Suprapubic skin (tissue), 4 donors: ENCODE measurements around the gene NDUFA3. TPM values are rescaled to one million over a fixed set of nuclear protein-coding genes. Genes with fewer than 3 reads are reported as not detected.

Source experiments
- DNase-seq, 2 donors: peaks; one replicate each; pipeline ENCODE4 v3.0.0-alpha.2; 2019; ENCODE audit warnings: low spot score in 2 of 2
- H3K27ac ChIP-seq: fragments of 200-600 bp; sonication (generic); one replicate; pipeline ENCODE4 v1.5.1; 2019
- H3K27me3 ChIP-seq: fragments of 200-600 bp; sonication (generic); one replicate; pipeline ENCODE4 v1.5.1; 2019
- H3K36me3 ChIP-seq: fragments of 200-600 bp; sonication (generic); one replicate; pipeline ENCODE4 v1.5.1; 2019
- H3K4me1 ChIP-seq: fragments of 200-600 bp; sonication (generic); one replicate; pipeline ENCODE4 v1.5.1; 2019
- H3K4me3 ChIP-seq: fragments of 200-600 bp; sonication (generic); one replicate; pipeline ENCODE4 v1.5.1; 2019; ENCODE audit warnings: mild to moderate bottlenecking
- H3K9me3 ChIP-seq: fragments of 200-600 bp; sonication (generic); one replicate; pipeline ENCODE4 v1.5.1; 2019
- EP300 ChIP-seq: sonication (generic); formaldehyde crosslinking; IDR thresholded peaks from one replicate; pipeline ENCODE4 v1.6.1; 2017; ENCODE audit warnings: antibody characterized with exemption
- POLR2A ChIP-seq, 2 donors: fragments of 450-650 bp; IDR thresholded peaks; one replicate each; pipeline ENCODE4 v1.6.1; 2017; ENCODE audit warnings: antibody characterized with exemption in 2 of 2, mild to moderate bottlenecking in 2 of 2, moderate library complexity in 2 of 2
- POLR2AphosphoS5 ChIP-seq, 3 donors: sonication (generic); formaldehyde crosslinking; IDR thresholded peaks; one replicate each; pipeline ENCODE4 v1.6.1; 2017; ENCODE audit warnings: antibody characterized with exemption in 3 of 3
- WGBS: methylation state at CpG from one replicate; pipeline ENCODE4 v1.1.5; 2018; 5-methylcytosine and 5-hydroxymethylcytosine counted together
- total RNA-seq, 4 donors: library from RNA; depleted of rRNA; stranded (reverse); fragments of >200 nt; gene quantifications; one replicate each; pipeline ENCODE4 v1.1.0, GENCODE V29; 2016
- TF ChIP-seq, protein P1 (sequence below), 2 donors: fragments of 200-600 bp in 1 of 2; fragments of 450-650 bp in 1 of 2; sonication (generic) in 1 of 2; IDR thresholded peaks; one replicate each; pipeline ENCODE4 v1.5.1; 2016 to 2019; ENCODE audit warnings: antibody characterized with exemption in 2 of 2, mild to moderate bottlenecking in 1 of 2, moderate library complexity in 1 of 2

The NDUFA3 gene
- total RNA-seq, 4 donors from 2014 or later = 23.1 to 71.9 (median 46.4) TPM

DNA sequence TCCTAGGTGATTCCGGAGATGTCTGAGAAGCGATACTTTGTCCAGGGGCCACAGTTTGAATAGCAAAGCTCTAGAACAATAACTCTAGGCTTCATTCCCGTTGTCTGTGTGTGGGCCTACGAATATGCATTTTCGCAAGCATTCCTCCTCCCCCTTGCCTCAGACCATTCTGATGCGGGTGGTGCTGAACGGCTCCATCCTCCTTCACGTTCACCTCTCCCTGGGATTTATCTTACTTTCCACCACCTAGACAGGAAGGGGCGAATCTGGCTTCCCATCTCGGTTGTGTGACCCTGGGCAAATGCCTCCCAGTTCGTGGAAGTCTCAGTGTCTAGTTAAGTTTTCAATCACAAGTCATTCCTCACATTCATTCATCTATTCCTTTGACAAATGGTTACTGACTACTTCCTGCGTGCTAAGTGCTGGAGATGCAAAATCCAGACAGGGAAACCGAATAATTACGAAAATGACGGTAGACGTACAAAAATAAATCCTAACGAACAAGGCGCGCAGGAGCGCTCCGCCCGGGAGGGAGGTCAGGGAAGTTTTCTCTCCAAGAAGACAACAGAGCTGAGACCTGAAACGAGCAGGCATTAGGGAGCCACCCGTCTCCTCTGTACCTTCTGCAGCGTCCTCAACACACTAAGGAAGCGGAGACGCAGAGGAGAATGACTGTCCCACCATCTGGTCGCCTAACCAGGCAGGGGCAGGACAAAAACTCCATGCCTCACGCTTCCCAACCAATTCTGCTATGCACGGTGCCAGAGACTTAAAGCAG is 33.6 kb downstream of the NDUFA3 start:
- peak in 1 of 2 donors; percentile 67 for DNase-seq
- Histone ChIP-seq H3K27ac (peak overlapping the region; percentile 58), H3K36me3 (peaks cover 17% of the 10 kb centered on the region), H3K4me3 (peak overlapping the region; percentile 53), H3K4me1 (peaks cover 51% of the 10 kb centered on the region), H3K27me3 (no peaks in the 10 kb centered on the region), H3K9me3 (no peaks in the 10 kb centered on the region)
- 3% methylated on average over 30 of the region's 30 CpGs for WGBS
- TF ChIP-seq EP300 (no peak), POLR2A (IDR thresholded peaks at IDR 0.05) (no peak), POLR2AphosphoS5 (IDR thresholded peaks at IDR 0.05) (no peak)
- TF ChIP-seq, protein P1, sequence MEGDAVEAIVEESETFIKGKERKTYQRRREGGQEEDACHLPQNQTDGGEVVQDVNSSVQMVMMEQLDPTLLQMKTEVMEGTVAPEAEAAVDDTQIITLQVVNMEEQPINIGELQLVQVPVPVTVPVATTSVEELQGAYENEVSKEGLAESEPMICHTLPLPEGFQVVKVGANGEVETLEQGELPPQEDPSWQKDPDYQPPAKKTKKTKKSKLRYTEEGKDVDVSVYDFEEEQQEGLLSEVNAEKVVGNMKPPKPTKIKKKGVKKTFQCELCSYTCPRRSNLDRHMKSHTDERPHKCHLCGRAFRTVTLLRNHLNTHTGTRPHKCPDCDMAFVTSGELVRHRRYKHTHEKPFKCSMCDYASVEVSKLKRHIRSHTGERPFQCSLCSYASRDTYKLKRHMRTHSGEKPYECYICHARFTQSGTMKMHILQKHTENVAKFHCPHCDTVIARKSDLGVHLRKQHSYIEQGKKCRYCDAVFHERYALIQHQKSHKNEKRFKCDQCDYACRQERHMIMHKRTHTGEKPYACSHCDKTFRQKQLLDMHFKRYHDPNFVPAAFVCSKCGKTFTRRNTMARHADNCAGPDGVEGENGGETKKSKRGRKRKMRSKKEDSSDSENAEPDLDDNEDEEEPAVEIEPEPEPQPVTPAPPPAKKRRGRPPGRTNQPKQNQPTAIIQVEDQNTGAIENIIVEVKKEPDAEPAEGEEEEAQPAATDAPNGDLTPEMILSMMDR (IDR thresholded peaks at IDR 0.05) = no peak

DNA sequence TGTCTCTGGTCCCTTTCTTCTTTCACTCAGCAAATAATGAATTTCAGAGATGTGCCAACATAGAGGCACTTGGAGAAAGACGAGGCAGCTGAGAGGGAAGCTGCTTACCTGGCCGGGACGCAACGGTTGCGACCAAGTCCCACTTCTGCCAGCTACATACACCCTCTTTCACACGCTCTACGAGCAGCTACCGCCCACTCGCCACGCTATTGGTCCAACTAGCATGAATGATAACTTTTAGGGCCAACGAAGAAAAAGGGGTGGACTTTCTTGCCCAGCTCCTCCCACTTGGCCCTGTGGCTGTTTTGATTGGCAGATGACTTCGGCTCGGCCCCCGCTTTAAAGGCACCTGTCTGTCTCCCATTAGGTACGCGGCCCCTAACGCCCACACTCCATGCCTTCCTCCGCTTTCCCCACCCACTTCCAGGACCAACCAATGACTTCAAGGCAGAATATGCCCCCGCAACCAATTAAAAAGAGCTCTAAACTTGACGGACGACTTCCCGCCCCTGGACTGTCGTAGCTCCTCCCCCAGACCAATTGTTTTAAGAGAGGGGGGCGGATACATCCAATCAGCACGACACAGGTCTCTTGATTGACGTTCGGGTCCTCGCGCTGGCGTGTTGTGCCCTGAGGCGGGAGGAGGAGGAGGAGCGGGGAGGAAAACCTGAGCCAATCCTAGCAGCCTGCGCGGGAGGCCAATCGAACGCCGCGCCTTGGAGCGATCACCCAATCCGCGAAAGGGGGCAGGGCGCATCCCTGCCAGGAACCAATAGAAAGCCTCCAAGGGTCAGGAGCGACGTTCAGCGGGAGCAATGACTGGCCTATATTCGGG is 34.4 kb downstream of the NDUFA3 start:
- Histone ChIP-seq H3K4me1 (peaks cover 51% of the 10 kb centered on the region), H3K4me3 (peak overlapping the region; percentile 100), H3K27ac (peak overlapping the region; percentile 98), H3K27me3 (no peaks in the 10 kb centered on the region), H3K36me3 (peaks cover 12% of the 10 kb centered on the region), H3K9me3 (no peaks in the 10 kb centered on the region)
- WGBS = under 1% methylated on average over 45 of the region's 46 CpGs
- TF ChIP-seq POLR2AphosphoS5 (IDR thresholded peaks at IDR 0.05) (peak in 1 of 3 donors; percentile 56), EP300 (no peak)
- DNase-seq = peak; percentile 100

DNA sequence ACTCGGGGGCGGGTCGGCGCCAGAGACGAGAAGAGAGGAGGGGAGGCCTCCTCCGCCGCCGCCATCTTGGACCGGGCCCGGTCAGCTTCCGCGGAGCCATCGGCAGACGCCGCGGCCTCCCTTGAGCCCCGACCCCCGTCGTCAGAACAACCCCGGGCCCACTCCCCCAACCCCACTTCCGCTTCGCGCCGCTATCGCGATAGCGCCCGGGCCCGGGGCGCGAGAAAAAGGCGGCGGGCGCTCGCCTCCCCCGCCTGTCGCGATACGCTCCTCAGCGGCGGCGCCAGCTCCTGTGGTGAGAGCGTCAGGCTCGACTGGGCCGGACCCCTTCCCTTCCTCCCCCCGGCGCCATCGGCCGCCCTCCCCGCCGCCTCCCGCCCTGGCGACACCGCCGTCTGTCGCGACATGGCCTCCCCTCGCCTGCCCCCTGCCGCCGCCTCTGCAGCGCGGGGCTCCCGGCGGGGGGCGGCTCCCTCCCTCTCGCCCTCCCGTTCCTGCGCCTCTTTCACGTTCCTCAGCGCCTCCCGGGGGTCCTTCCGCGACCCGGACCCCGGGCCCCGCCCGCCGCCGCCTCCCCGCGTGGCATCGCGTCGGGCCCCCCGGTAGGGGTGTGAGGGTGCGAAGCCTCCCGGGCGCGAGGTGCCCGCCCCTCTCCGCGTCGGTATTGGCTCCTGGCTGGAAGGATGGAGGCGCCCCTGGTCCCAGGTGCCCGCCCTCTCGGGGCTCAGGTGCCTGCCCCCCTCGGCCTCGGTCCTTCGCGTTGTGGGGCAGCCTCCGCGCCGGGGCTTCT is 35.2 kb downstream of the NDUFA3 start, which contains the start of gene CNOT3:
TSS of gene CNOT3 (plus strand) at position 64 of the 790 bp plus-strand sequence. CDS start 5,217 bp downstream, outside the sequence.
- Histone ChIP-seq H3K27ac (peak within 1 kb of the TSS; percentile 98), H3K9me3 (no peaks in the 10 kb centered on the region), H3K4me3 (peak within 1 kb of the TSS; percentile 100), H3K27me3 (no peaks in the 10 kb centered on the region), H3K4me1 (peaks cover 51% of the 10 kb centered on the region), H3K36me3 (peaks cover 19% of the 10 kb centered on the region)
- no peak for DNase-seq
- WGBS = 0% methylated on average over 2 of the region's 103 CpGs
- peak in 1 of 3 donors; percentile 66 for TF ChIP-seq POLR2AphosphoS5 (IDR thresholded peaks at IDR 0.05)
- TF ChIP-seq POLR2A (IDR thresholded peaks at IDR 0.05) = peak in 1 of 2 donors; percentile 71
- TF ChIP-seq, protein P1 (IDR thresholded peaks at IDR 0.05) = no peak
- no peak for TF ChIP-seq EP300

DNA sequence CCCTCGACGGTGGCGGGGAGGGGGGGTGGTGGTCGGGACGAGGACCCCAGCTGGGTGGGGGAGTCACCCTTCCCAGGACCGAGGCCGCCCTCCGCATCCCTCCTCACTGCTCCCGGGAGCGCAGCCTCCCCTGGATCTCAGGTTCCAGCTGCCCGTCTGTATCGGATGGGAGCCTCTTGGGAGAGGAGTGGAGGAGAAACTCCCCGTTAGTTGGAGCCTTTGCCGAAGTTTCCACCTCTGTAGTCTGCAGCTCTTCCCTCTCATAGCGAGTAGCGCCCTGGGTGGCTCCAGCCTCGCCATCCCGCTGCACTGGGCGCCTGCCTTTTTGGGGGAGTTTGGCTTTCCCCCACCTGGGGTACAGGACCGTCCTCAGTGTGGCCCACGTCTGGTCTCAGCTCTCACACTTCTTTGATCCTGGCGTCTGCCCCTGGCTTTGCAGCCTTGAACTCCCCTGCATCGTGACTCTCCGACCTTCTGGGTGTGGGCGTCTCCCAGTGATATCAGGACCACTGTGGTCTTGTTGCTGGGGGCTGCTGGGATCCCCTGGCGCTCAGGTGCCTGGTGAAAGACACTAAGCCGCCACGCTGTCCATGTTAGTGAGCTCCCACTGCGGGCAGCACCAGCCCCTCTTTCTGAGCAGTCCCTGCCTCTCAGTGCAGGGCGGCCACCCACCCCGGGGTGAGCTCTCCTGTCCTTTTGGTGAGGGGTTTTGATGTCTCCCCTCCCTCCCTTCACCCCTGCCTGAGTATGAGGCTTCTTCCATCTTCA is 36.0 kb downstream of the NDUFA3 start:
- 27% methylated on average over 15 of the region's 31 CpGs for WGBS
- TF ChIP-seq, protein P1 (IDR thresholded peaks at IDR 0.05) = no peak
- TF ChIP-seq POLR2A (IDR thresholded peaks at IDR 0.05) (no peak), EP300 (no peak), POLR2AphosphoS5 (IDR thresholded peaks at IDR 0.05) (no peak)
- Histone ChIP-seq H3K9me3 (no peaks in the 10 kb centered on the region), H3K4me3 (peak overlapping the region; percentile 100), H3K27me3 (no peaks in the 10 kb centered on the region), H3K27ac (peak overlapping the region; percentile 98), H3K36me3 (peaks cover 27% of the 10 kb centered on the region), H3K4me1 (peaks cover 51% of the 10 kb centered on the region)
- DNase-seq = no peak

DNA sequence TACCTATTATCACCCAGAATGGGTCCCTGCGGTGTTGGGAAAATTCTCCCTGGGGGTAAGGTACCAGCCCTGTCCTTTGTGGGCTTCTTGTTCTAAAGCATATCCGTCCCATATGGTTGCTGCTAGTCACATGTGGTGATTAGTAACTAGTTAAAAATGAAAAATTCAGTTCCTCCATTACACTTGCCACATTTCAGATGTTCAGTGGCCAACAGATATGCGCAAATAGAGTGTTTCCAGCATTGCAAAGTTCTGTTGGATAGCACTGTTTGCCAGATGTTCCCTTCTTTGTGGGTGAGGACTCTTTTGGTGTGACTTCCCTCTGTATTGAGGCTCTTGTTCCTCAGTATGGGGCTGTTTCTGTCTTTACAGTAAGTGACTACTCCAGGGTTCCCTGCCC is 38.7 kb downstream of the NDUFA3 start:
- no peaks in the 10 kb centered on the region for H3K27me3 ChIP-seq
- TF ChIP-seq POLR2AphosphoS5 (IDR thresholded peaks at IDR 0.05) = no peak
- no peak for TF ChIP-seq POLR2A (IDR thresholded peaks at IDR 0.05)
- no peak for TF ChIP-seq EP300
- TF ChIP-seq, protein P1 (IDR thresholded peaks at IDR 0.05) = no peak
- 61% methylated on average over 3 of the region's 3 CpGs for WGBS

More for the DNA sequence above, 38.7 kb downstream of the NDUFA3 start:
- Histone ChIP-seq H3K36me3 (peaks cover 54% of the 10 kb centered on the region), H3K4me3 (no peak overlapping the region), H3K9me3 (no peaks in the 10 kb centered on the region), H3K27ac (no peak overlapping the region), H3K4me1 (peaks cover 36% of the 10 kb centered on the region)
- DNase-seq = no peak
